ENCODE measurements around the gene CPB2.

CPB2 gene

DNA sequence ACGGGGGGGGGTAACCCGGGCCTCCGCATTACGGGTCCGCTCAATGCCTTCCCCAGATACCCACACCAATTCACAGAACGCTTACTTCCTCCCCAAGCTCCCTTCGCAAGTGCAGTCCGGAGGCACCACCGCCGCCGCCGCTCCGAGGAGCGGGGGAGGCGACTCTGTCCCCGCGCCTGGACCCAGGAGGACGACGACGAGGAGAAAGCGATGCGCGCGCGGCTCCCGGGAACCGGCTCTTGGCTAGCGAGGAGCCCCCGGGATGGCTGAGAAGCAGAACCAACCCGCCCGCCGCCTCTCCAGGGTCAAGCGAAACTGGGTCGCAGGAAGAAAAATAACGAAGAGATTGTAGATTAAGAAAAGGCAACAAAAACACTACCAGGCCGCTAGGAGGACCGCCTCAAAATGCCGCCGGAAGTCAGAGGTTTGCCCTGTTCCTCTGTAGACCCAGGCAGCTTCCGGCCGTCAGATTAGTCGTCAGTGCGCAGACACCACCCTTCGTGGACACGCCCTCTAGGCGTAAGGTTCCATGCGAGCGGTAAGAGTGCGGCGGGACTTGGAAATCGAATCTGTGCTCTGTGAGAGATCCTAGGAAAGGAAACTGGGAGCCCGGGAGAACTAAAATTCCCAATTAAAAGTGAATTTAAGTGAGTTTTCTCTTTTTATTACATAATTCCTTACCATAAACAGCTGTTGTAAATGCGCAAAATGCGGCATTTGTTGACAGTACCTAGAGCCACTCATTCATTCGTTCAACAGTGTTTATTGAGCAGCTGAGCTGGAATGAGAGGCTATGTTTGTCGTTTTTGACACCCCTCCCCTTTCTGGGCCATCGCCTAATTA lies 52.3 kb downstream of the CPB2 start, which contains the start of gene ZC3H13:
Gene ZC3H13, minus strand, starts transcription at position 428 of the 843 bp plus-strand sequence. CDS start 7,239 bp downstream, outside the sequence.
- TF ChIP-seq, protein P1, sequence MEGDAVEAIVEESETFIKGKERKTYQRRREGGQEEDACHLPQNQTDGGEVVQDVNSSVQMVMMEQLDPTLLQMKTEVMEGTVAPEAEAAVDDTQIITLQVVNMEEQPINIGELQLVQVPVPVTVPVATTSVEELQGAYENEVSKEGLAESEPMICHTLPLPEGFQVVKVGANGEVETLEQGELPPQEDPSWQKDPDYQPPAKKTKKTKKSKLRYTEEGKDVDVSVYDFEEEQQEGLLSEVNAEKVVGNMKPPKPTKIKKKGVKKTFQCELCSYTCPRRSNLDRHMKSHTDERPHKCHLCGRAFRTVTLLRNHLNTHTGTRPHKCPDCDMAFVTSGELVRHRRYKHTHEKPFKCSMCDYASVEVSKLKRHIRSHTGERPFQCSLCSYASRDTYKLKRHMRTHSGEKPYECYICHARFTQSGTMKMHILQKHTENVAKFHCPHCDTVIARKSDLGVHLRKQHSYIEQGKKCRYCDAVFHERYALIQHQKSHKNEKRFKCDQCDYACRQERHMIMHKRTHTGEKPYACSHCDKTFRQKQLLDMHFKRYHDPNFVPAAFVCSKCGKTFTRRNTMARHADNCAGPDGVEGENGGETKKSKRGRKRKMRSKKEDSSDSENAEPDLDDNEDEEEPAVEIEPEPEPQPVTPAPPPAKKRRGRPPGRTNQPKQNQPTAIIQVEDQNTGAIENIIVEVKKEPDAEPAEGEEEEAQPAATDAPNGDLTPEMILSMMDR (conservative IDR thresholded peaks at IDR 0.05; ENCODE audit: low read depth, low read length): peak; percentile 25
- peak; percentile 92 for DNase-seq (ENCODE audit: low read depth)
- peak within 1 kb of the TSS; percentile 91 for H3K4me3 ChIP-seq (ENCODE audit: low read length)

DNA sequence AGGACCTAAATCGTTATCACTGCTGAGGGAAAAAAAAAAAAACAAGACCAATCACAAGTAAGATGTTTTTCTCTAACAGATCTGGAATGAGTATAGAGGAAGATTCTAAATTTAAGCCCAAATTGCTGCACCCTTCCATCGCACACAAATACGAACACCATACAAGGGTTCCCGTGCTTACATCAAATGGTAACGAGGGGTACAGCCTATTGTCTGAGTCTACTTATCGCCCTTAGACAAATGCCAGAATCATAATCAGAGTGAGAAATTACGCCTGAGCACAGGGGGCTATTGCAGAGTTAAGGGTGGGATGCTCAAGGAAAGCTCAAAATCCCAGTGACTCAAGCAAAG lies 52.9 kb downstream of the CPB2 start:
- H3K4me3 ChIP-seq (ENCODE audit: low read length): peak overlapping the region; percentile 91
- no peak for DNase-seq (ENCODE audit: low read depth)
- TF ChIP-seq, protein P1 (conservative IDR thresholded peaks at IDR 0.05; ENCODE audit: low read depth, low read length): no peak

DNA sequence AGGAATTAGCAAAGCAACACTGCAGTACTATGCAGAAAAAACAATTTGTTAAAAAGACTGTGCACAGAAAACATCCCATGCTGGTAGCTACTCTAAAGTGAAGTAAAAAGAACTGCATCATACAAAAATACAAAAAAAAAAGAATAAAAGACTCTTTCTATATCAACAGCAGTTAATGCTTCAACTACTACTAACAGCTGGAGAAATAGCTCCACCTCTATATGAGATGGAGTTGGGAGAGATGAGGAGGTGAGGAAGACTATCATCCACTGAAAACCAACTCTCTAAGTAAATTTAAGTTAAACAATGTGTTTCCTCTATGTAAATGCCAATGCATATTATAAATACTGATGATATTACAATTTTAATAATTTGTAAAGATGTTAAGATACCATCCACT lies 54.1 kb downstream of the CPB2 start:
- TF ChIP-seq, protein P1 (conservative IDR thresholded peaks at IDR 0.05; ENCODE audit: low read depth, low read length): no peak
- H3K4me3 ChIP-seq (ENCODE audit: low read length): peak overlapping the region; percentile 91
- DNase-seq (ENCODE audit: low read depth): no peak

DNA sequence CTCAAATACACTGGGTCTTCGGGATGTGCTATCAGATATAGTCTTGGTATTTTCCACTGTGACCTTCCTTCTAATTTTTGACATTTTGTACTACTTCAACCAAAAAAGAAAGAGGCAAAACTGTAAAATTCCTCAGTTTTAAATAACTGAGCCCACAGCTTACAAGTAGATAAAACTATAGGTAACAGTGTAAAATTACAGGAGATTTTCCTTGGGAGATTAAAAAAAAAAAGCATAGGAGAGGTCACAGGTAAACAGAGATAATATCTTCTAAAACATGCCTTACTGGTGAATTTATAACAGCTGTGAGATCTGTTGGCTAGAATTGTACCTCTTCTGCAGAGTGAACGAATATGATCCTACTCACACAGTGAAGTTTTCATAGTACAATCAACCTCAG lies 59.4 kb downstream of the CPB2 start:
- DNase-seq (ENCODE audit: low read depth): no peak
- TF ChIP-seq, protein P1 (conservative IDR thresholded peaks at IDR 0.05; ENCODE audit: low read depth, low read length): no peak

DNA sequence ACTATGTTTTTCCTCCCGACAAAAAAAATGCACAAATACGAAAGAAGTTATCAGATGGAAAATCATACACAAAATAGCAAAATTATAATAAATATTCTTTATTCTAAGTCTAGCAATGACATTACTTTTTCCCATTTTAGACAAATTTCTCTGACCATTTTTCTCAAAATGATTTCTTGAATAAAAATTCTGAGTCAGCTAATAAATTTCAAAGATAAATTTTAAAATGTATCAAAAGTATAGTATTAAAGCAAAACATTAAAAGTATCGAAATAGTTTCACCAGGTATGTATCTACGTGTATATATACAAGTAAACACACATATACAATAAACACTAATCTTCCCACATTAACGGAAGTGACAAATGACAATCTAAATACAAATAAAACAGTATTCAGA lies 61.2 kb downstream of the CPB2 start:
- no peak overlapping the region for H3K4me3 ChIP-seq (ENCODE audit: low read length)
- TF ChIP-seq, protein P1 (conservative IDR thresholded peaks at IDR 0.05; ENCODE audit: low read depth, low read length): no peak
- no peak for DNase-seq (ENCODE audit: low read depth)

More for the DNA sequence above, 59.4 kb downstream of the CPB2 start:
- no peak overlapping the region for H3K4me3 ChIP-seq (ENCODE audit: low read length)

DNA sequence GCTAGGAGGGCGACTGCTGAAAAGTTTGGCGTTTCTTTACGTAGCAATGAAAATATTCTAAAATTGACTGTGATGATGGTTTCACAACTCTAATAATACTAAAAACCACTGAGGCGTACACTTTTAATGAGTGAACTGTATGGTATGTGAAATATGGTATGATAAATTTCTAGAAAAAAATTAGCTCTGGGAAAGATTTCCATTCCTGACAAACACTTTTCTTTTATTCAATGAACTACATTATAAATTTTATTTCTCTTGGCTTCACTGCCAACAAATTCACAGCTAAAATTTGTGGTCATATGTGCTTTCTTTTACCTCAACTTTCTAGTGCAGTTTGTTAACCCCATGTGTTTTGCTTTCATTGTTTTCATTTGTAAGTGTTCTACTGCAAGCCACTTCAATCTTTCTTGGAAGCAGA lies 63.4 kb downstream of the CPB2 start:
- DNase-seq (ENCODE audit: low read depth): peak; percentile 65
- no peak overlapping the region for H3K4me3 ChIP-seq (ENCODE audit: low read length)
- TF ChIP-seq, protein P1 (conservative IDR thresholded peaks at IDR 0.05; ENCODE audit: low read depth, low read length): no peak

DNA sequence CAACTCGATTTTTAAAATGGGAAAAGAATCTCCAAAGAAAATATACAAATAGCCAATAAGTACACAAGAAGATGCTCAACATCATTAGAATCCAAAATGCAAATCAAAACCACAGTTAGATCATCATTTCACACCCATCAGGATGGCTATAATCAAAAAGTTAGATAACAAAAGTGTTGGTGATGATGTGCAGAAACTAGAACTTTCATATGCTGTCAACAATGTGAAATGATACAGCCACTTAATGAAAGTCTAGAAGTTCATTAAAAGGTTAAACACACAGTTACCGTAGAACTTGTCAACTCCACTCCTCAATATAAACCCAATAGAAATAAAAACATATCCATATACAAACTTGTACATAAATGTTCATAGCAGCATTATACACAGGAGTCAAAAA lies 64.1 kb downstream of the CPB2 start:
- H3K4me3 ChIP-seq (ENCODE audit: low read length): no peak overlapping the region
- no peak for DNase-seq (ENCODE audit: low read depth)
- TF ChIP-seq, protein P1 (conservative IDR thresholded peaks at IDR 0.05; ENCODE audit: low read depth, low read length): no peak
